TTC549 (cell line): ENCODE results near the gene ZKSCAN3.
"Not testable (repeated sequence)": the region's sequence is repeated elsewhere in the genome, so short reads cannot be mapped to it uniquely, and the experiment has no call there.

Source experiments
- FAIRE-seq: peaks from 2 replicates; lab custom pipeline; 2012; peaks lifted over from hg19 to GRCh38; lab: Jason Lieb, UNC

The ZKSCAN3 gene

DNA sequence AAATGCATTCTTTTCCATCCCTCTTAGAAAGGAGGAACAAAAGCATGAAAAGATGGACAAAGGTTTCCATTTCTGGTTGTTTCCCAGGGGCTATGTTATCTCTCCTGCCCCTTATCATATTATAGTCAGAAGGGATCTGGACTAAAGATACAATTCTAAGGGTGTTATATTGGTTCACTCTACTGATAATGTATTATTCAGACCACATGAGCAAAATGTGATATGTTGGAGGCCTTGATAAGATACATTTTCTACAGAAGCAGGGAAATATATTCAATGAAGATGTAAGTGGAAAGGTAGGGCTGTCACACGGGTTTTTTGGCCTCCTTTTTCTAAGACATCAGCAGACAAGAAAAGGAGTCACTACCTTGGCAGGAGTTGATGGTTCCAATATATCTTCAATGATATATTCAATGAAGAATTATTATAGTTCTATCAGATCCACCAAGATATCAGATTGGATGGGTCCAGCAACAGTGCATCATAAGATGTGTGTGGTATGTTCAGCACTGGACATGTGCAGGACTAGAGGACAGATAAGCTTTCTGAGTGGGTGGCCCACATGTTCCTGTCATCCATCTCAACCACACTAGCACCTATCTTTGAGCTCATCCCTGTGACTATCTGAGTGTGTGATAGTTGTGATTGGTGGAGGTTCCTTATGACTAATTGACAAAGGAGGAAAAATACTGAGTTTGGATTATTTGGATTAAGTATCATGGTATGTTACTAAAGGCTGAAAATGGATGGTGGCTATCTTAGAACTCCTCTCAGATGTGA lies 5.7 kb upstream of the ZKSCAN3 start:
- FAIRE-seq: no peak

- no peak for FAIRE-seq
Measured at GRCh38 chr6:28345201-28345600, 4.5 kb upstream of the ZKSCAN3 start.

- FAIRE-seq: no peak
Measured at GRCh38 chr6:28347119-28347518, 2.6 kb upstream of the ZKSCAN3 start.

- FAIRE-seq: no peak
Measured at GRCh38 chr6:28349344-28349891, 329 bp upstream of the ZKSCAN3 start.

- FAIRE-seq: no peak
Measured at GRCh38 chr6:28351087-28351486, 1.3 kb downstream of the ZKSCAN3 start.

DNA sequence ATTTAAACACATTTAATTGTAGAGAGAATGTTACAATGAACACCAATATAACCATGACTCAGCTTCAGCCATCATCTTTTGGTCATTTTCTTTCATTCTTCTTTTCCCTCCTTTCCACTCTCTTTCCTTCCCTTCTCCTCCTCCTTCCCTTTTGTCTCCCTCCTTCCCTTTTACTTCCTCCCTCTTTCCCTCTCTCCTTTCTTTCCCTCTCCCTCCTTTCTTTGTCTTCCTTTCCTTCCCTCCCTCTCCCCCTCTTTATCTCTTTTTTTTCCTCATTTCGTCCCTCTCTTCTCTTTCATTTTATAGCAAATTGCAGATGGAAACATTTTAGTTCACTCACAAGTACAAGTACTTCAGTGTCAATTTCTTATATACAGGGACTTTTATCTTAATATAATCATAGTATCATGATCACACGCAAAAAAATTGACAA lies 1.8 kb downstream of the ZKSCAN3 start:
- no peak for FAIRE-seq

GRCh38 chr6:28353356-28353755 lies 3.6 kb downstream of the ZKSCAN3 start:
- FAIRE-seq: no peak

DNA sequence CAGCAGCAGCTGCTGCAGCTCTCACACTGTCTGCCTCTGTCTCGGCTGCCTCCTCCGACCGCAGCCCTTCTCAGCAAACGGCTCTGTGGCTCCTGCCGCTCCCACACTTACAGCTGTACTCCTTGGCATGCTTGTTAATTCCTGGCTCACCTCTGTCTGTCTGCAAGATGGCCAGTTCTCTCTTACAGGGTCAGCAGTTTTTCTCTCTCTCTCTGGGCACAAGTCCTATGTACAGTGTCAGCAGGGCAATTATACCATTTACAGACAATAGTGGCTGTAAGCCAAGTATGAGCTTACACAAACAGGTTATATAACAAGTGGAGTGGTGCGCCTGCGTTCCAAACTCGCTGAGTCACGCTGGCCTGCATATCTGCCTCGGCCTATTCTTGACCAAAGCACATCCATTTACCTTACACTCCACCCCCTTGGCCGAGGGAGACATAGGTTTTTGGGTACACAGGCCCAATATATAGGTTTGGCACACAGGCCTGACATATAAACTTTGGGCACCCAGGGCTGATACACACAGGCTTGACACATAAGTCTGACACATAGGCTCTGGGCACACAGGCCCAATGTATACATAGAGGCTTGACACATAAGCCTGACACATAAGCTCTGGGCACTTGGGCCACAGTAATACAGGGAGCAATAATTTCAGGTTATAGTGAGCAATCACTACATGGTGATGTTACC lies 4.4 kb downstream of the ZKSCAN3 start:
- no peak for FAIRE-seq

GRCh38 chr6:28354688-28355554 lies 5.2 kb downstream of the ZKSCAN3 start:
- FAIRE-seq: no peak

DNA sequence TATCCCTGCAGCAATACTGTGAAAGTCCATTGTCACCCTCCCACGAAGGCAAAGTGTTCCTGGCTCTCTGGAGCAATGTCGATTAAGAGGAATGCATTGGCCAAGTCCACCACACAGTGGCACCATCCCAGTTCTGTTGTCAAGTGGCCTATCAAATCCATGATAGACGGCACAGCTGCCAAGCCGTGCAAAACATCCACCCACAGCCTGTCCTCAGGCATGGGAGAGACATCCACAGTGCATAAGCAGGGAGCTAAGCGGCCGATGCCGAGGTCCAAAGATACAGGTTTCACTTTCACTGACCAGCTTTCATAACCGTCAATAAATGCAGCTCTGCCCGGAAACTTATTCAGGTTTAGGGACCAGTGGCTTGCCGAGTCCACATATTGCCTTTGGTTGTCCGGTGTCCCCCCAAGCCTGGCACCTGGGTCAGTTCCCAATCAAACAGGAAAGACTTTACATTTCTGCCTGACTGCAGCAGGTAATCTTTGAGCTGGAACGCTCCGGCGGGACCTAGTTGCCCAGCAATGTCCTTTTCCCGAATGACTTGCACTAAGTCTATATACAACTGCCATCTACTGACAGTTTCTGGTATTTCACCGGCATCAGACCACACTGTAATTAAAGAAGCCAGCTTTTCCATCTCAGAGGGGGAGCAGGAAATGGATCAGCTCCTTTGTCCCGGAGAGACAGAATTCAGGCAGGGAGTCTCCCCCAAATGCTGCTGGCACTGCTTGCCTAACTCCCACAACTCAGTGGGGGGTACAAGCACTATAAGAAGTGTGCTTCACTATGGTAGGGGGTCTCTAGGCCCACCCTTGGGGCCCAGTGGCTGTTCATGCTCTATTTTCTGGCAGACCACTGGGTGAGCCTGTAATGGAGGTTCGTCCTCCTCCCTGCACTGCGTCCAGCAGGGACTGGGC lies 6.3 kb downstream of the ZKSCAN3 start:
- no peak for FAIRE-seq

DNA sequence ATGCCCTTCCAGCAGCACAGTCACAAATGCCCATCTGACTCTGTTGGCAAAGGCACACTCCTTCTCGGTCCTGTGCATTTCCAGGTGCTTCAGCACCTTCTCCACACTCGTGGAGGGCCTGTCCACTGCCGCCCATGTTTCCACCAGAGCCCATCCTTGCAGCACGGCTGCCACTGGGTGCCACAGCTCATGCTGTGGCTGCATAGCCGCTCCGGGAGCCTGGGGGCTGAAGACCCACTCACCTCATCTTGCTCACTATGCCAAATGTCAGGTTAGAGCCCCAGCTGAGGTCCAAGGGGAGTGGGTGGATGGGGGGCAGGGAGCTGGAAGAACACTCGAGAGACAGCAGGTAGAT lies 6.9 kb downstream of the ZKSCAN3 start:
- no peak for FAIRE-seq

- FAIRE-seq: no peak
Measured at GRCh38 chr6:28357036-28357435, 7.3 kb downstream of the ZKSCAN3 start.

DNA sequence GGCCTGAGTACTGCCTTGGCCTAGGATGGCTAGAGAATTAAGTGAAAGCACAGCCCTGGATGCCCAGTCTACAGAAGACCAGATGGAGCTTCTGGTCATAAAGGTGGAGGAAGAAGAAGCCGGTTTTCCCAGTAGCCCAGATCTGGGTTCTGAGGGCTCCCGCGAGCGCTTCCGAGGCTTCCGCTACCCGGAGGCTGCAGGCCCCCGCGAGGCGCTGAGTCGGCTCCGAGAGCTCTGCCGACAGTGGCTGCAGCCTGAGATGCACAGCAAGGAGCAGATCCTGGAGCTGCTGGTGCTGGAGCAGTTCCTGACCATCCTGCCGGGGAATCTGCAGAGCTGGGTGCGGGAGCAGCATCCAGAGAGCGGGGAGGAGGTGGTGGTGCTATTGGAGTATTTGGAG lies 9.8 kb downstream of the ZKSCAN3 start:
- not testable (repeated sequence) for FAIRE-seq

GRCh38 chr6:28360961-28361360 lies 11.2 kb downstream of the ZKSCAN3 start:
- FAIRE-seq: no peak

DNA sequence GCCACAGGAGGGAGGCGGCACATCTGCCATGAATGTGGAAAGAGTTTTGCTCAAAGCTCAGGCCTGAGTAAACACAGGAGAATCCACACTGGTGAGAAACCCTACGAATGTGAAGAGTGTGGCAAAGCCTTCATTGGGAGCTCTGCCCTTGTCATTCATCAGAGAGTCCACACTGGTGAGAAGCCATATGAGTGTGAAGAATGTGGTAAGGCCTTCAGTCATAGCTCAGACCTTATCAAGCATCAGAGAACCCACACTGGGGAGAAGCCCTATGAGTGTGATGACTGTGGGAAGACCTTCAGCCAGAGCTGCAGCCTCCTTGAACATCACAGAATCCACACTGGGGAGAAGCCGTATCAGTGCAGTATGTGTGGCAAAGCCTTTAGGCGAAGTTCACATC lies 15.8 kb downstream of the ZKSCAN3 start:
- not testable (repeated sequence) for FAIRE-seq

DNA sequence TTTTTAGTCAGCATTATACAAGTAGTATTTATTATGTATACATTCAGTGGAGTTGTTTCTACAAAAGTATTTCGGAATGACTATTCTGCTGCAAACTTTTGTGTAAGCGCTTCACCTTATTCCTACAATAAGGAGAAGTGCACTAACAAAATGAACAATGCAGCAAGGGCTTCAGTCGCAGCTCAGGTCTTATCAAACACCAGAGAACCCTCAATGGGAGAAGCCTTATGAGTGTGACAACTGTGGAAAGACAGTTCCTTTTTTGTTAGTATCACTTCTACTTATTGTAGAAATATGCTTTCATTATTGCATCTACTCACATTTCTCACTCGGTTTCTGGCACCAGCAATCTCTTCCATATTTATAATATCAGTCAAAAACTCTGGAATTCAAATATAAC lies 18.8 kb downstream of the ZKSCAN3 start:
- FAIRE-seq: no peak

DNA sequence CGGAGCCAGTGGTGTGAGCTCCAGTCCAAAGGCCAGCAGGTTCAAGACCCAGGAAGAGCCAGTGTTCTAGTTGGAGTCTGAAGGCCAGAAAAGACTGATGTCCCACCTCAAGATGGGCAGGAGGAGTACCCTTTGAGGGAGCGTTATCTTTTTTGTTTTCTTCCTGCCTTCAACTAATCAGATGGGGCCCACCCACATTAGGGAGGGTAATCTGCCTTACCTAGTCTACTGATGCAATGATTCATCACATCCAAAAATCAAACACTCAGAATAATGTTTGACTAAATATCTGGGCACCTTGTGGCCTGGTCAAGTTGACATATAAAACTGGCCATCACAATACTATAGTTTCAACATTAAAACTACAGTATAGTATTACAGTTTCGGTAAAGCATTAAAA lies 19.7 kb downstream of the ZKSCAN3 start:
- FAIRE-seq: no peak

- FAIRE-seq: no peak
Measured at GRCh38 chr6:28370440-28370839, 20.7 kb downstream of the ZKSCAN3 start.

GRCh38 chr6:28371280-28371679 lies 21.5 kb downstream of the ZKSCAN3 start:
- FAIRE-seq: no peak

- FAIRE-seq: no peak
Measured at GRCh38 chr6:28371706-28372451, 22.1 kb downstream of the ZKSCAN3 start.

DNA sequence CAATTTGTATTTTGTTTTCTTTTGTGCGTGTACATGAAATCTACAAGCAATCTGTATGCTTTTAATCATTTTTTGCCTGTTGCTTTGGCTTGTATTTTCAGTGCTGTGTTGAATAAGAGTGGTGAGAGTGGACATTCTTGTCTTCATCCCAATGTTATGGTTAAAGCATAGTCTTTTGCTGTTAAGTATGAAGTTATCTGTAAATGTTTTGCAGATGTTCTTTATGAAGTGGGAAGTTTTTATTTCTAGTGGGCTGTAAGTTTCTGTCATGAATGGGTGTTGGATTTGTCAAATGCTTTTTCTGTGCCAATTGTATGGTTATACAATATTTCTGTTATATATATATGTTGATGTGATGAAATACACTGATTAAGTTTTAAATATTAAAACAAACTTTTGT lies 24.2 kb downstream of the ZKSCAN3 start:
- FAIRE-seq: no peak
